HEK293T (cell line): Measurements from ENCODE around the gene CDH2.

ENCODE experiments used
- CTCF ChIA-PET: fragments of 350-600 bp; formaldehyde crosslinking; extraction: SDS; loops from one replicate; lab custom pipeline; 2021; ENCODE audit warnings: antibody characterized with exemption, inconsistent platforms; lab: Yijun Ruan, JAX
- POLR2A ChIA-PET: fragments of 350-600 bp; formaldehyde crosslinking; extraction: SDS; loops from one replicate; lab custom pipeline; 2020; ENCODE audit warnings: antibody characterized with exemption, inconsistent platforms; lab: Yijun Ruan, JAX
- DNase-seq: peaks from one replicate; pipeline ENCODE4 v3.0.0; 2012; ENCODE audit warnings: mixed read lengths; ENCODE audit errors: extremely low spot score
- ARNT ChIP-seq: fragments of 450-650 bp; IDR thresholded peaks from 2 replicates; pipeline ENCODE4 v1.6.1; 2017; ENCODE audit warnings: mild to moderate bottlenecking
- BHLHE40 ChIP-seq: fragments of 450-650 bp; IDR thresholded peaks from 2 replicates; pipeline ENCODE4 v1.6.1; 2016; ENCODE audit warnings: mild to moderate bottlenecking, moderate library complexity, borderline replicate concordance
- CTBP1 ChIP-seq: fragments of 450-650 bp; IDR thresholded peaks from 2 replicates; pipeline ENCODE4 v1.6.1; 2016; ENCODE audit warnings: borderline replicate concordance
- ELF4 ChIP-seq: fragments of 450-650 bp; IDR thresholded peaks from 2 replicates; pipeline ENCODE4 v1.6.1; 2017; ENCODE audit warnings: antibody characterized with exemption
- FOXA1 ChIP-seq: fragments of 450-650 bp; IDR thresholded peaks from 2 replicates; pipeline ENCODE4 v1.6.1; 2016; ENCODE audit warnings: mild to moderate bottlenecking
- FOXK2 ChIP-seq: fragments of 450-650 bp; IDR thresholded peaks from 2 replicates; pipeline ENCODE4 v1.6.1; 2016; ENCODE audit warnings: mild to moderate bottlenecking
- FOXM1 ChIP-seq: fragments of 450-650 bp; IDR thresholded peaks from 2 replicates; pipeline ENCODE4 v1.6.1; 2017; ENCODE audit warnings: mild to moderate bottlenecking, borderline replicate concordance
- HDGF ChIP-seq: fragments of 450-650 bp; IDR thresholded peaks from 2 replicates; pipeline ENCODE4 v1.6.1; 2017; ENCODE audit warnings: antibody characterized with exemption, borderline replicate concordance
- L3MBTL2 ChIP-seq: fragments of 450-650 bp; conservative IDR thresholded peaks from 2 replicates; pipeline ENCODE4 v1.6.1; 2016; ENCODE audit warnings: mild to moderate bottlenecking
- LEF1 ChIP-seq: fragments of 450-650 bp; IDR thresholded peaks from 2 replicates; pipeline ENCODE4 v1.6.1; 2017; ENCODE audit warnings: mild to moderate bottlenecking, borderline replicate concordance
- NFRKB ChIP-seq: fragments of 450-650 bp; IDR thresholded peaks from 2 replicates; pipeline ENCODE4 v1.6.1; 2016; ENCODE audit warnings: mild to moderate bottlenecking, moderate library complexity
- SP1 ChIP-seq: fragments of 450-650 bp; IDR thresholded peaks from 2 replicates; pipeline ENCODE4 v1.6.1; 2017
- SUZ12 ChIP-seq: fragments of 450-650 bp; IDR thresholded peaks from 2 replicates; pipeline ENCODE4 v1.6.1; 2016; ENCODE audit warnings: mild to moderate bottlenecking
- TARDBP ChIP-seq: fragments of 450-650 bp; IDR thresholded peaks from 2 replicates; pipeline ENCODE4 v1.6.1; 2016
- ZNF384 ChIP-seq: fragments of 450-650 bp; IDR thresholded peaks from 2 replicates; pipeline ENCODE4 v1.6.1; 2016
- TF ChIP-seq, protein P1 (sequence below): fragments of 450-650 bp; IDR thresholded peaks from 2 replicates; pipeline ENCODE4 v1.6.1; 2016

Gene CDH2

GRCh38 chr18:28109781-28110560, 67.0 kb downstream of the CDH2 start:
- ChIA-PET POLR2A (no interaction called here), CTCF (no interaction called here)
- DNase-seq, result no peak
- TF ChIP-seq ELF4 (no peak), ZNF384 (no peak)

DNA sequence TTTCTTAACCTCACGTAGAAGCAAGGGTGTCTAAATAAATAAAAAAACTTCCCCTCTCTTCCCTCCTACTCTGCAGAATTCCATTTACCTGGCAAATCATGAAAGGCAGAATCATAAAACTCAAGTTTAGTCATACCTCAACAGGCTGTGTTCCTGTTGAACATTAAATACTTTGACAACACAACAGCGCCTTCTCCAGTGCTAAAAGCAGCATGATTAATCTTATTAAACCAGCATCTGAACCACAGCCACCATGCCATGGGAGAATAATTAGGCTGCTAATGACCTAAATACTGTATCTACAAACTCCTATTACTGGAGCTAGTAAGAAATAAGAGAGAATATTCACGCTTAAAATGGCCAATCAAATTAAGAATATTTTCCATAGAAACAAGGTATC, 68.1 kb downstream of the CDH2 start:
- POLR2A ChIA-PET, result no interaction called here
- TF ChIP-seq SP1 (no peak), FOXA1 (no peak), FOXM1 (no peak), ARNT (no peak), NFRKB (no peak), HDGF (no peak), L3MBTL2 (no peak), ZNF384 (no peak), BHLHE40 (no peak), FOXK2 (no peak), SUZ12 (no peak), ELF4 (no peak), TARDBP (no peak)
- TF ChIP-seq, protein P1, sequence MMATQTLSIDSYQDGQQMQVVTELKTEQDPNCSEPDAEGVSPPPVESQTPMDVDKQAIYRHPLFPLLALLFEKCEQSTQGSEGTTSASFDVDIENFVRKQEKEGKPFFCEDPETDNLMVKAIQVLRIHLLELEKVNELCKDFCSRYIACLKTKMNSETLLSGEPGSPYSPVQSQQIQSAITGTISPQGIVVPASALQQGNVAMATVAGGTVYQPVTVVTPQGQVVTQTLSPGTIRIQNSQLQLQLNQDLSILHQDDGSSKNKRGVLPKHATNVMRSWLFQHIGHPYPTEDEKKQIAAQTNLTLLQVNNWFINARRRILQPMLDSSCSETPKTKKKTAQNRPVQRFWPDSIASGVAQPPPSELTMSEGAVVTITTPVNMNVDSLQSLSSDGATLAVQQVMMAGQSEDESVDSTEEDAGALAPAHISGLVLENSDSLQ, result no peak
- CTCF ChIA-PET, result no interaction called here
- no peak for DNase-seq

GRCh38 chr18:28108254-28108653, 68.7 kb downstream of the CDH2 start:
- TF ChIP-seq FOXK2 (no peak), TARDBP (no peak), SUZ12 (no peak), FOXA1 (no peak), ZNF384 (no peak), ELF4 (no peak), LEF1 (no peak)
- POLR2A ChIA-PET, result interaction anchor here (1.2 kb wide), 1 partner anchor 69 kb away, joined by 3 read pairs; the partner anchor contains the start of gene CDH2
- CTCF ChIA-PET, result no interaction called here
- no peak for DNase-seq

DNA sequence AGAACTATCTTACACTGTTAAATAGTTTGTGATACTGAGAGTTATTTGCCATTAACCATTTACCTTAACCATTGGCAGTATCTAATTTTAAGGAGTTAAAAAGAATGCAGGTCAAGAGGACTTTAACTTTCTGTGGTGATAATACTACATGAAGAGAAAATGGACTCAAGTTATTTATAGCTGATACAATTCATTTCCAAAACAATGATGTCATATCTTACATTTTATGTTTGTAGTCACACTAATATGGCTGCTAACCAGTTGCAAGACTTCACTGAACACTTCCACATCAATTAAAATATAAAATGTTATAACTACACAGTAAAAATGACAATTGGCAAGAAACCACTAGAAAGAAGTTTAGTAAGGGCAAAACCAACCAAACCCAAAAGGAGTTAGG, 77.7 kb downstream of the CDH2 start:
- no peak for DNase-seq
- CTCF ChIA-PET, result no interaction called here

DNA sequence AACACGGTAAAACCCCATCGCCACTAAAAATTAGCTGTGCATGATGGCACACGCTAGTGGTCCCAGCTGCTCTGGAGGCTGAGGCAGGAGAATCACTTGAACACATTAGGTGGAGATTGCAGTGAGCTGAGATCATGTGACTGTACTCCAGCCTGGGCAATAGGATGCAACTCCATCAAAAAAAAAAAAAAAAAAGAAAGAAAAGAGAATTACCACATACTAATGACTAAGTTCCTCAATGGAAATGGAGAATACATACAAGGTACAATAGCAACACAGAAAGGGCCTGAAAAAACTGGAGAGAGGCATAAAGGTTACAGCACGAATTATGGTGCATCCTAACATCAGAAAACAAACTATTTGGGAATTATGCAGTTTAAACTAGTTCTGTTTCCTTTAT, 81.3 kb downstream of the CDH2 start:
- ChIA-PET CTCF (no interaction called here), POLR2A (no interaction called here)
- TF ChIP-seq NFRKB (no peak), BHLHE40 (no peak), LEF1 (no peak), L3MBTL2 (no peak)
- TF ChIP-seq, protein P1, result no peak
- DNase-seq, result no peak

More for the DNA sequence above, 77.7 kb downstream of the CDH2 start:
- POLR2A ChIA-PET, result no interaction called here
- TF ChIP-seq FOXM1 (no peak), FOXK2 (no peak), NFRKB (no peak), ELF4 (no peak), FOXA1 (no peak), SUZ12 (no peak), ARNT (no peak), HDGF (no peak), CTBP1 (no peak), SP1 (no peak), ZNF384 (no peak), LEF1 (no peak), BHLHE40 (no peak), TARDBP (no peak), L3MBTL2 (no peak)
- TF ChIP-seq, protein P1, result no peak

DNA sequence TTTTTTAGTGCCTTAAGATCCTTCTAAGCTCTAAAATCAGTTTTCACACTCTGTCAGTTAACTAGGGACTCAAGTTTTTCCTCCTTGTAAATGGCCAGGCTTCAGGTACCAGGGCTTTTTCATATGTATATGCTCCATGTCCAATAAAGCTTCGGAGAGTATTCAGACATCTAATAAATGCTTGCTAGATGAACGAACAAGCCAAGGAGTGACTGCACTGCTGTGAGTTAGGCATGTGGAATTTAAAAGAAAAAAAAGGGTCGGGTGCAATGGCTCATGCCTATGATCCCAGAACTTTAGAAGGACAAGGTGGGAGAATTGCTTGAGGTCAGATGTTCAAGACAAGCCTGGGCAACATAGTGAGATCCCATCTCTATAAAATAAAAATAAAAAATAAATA, 81.9 kb downstream of the CDH2 start:
- CTCF ChIA-PET, result no interaction called here
- no peak for DNase-seq
- TF ChIP-seq TARDBP (no peak), ELF4 (no peak), FOXM1 (no peak), CTBP1 (no peak), SP1 (no peak)
- TF ChIP-seq, protein P1, result no peak
- POLR2A ChIA-PET, result no interaction called here
